DOHH2 (cell line): ENCODE results near the gene CLMN.

Experiments
- EZH2phosphoT487 ChIP-seq: fragments of 200-600 bp; sonication (generic); IDR thresholded peaks from 2 replicates; pipeline ENCODE4 v1.6.1; 2017; ENCODE audit warnings: borderline replicate concordance, mild to moderate bottlenecking, antibody characterized with exemption, low read length, moderate library complexity, mixed read lengths
- TF ChIP-seq, protein P1 (sequence below): fragments of 200-600 bp; sonication (generic); IDR thresholded peaks from one replicate; pipeline ENCODE4 v1.5.1; 2014; ENCODE audit warnings: antibody characterized with exemption, mild to moderate bottlenecking, low read depth, low read length; ENCODE audit not compliant: poor library complexity, severe bottlenecking

- TF ChIP-seq, protein P1, sequence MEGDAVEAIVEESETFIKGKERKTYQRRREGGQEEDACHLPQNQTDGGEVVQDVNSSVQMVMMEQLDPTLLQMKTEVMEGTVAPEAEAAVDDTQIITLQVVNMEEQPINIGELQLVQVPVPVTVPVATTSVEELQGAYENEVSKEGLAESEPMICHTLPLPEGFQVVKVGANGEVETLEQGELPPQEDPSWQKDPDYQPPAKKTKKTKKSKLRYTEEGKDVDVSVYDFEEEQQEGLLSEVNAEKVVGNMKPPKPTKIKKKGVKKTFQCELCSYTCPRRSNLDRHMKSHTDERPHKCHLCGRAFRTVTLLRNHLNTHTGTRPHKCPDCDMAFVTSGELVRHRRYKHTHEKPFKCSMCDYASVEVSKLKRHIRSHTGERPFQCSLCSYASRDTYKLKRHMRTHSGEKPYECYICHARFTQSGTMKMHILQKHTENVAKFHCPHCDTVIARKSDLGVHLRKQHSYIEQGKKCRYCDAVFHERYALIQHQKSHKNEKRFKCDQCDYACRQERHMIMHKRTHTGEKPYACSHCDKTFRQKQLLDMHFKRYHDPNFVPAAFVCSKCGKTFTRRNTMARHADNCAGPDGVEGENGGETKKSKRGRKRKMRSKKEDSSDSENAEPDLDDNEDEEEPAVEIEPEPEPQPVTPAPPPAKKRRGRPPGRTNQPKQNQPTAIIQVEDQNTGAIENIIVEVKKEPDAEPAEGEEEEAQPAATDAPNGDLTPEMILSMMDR, result no peak
- TF ChIP-seq EZH2phosphoT487, result no peak
Observed at GRCh38 chr14:95337041-95337595, 17.4 kb upstream of the CLMN start.
